ENCODE results near the gene TBC1D2B. TPM values are rescaled to one million over a fixed set of nuclear protein-coding genes. Genes with fewer than 3 reads are reported as not detected.
"Not testable (repeated sequence)": the region's sequence is repeated elsewhere in the genome, so short reads cannot be mapped to it uniquely, and the experiment has no call there.

The TBC1D2B gene
- polyA plus RNA-seq, 3 donors = 25.9 to 30.5 (median 28.0) TPM

DNA sequence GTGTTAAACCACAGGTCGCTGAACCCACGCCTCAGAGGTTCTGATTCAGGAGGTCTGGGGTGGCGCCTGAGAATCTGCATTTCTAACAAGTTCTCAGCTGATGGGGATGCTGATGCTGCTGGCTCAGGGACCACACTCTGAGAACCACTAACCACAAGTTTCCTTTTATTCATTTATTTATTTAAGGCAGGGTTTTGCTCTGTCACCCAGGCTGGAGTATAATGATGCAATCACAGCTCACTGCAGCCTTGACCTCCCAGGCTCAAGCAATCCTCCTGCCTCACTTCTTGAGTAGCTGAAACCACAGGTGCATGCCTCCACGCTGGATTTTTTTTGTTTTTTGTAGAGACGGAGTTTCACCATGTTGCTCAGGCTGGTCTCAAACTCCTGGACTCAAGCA lies 123.6 kb downstream of the TBC1D2B start:
- DNase-seq = not testable (repeated sequence)

DNA sequence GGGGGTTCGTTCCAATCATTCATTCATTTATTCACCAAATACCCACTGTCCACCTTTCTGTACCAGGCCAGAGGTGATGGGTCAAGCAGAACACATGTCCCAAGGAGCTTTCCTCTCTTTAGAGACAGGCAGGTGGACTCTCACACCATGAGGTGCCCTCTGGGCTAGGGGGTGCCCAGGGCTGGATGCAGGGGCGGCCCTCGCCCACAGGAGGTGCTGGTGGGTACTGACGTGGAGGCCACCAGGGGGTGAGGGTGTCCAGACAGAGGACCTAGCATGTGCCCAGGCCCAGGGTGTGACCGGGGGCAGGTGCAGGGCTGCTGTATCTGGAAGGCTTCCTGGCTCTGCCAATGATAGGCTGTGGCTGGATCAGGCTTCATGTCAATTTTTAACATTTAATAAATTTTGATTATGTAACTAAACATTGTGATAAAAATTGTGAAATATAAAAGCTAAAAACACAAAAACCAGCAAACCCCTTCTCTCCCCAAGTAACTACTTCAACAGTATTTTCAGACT lies 124.5 kb downstream of the TBC1D2B start:
- not testable (repeated sequence) for DNase-seq

DNA sequence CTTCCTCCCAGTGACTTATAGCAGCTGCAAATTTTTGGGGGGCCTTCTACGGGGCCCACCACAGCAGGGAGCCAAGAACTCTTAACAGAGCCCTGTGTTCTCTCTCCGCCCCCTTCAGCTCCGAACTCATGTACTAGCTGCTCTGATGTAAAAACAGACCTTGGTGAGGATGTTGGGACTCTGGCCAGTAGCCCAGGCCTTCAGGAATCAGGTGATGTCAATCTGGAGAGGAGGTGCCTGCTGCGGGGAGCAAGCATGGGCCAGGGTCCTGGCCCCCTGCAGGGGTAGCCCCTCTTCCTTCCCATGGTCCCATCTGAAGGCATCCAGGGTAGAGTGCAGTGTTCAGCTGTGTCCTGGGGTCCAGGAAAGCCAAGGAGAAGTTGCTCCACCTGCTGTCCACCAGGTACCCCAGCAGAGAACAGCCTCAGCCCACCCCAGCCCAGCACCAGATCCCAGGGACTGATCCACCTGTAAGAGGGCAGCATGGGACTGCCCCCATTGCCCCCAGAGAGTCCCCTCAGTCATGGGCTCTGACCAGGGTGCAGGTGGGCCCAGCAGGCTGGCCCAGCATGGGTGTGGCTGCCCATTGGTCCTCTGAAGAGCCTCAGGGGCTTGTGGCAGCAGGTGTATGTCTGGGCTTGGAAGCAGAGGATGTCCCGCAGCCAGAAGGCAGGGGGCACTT lies 126.3 kb downstream of the TBC1D2B start:
- not testable (repeated sequence) for DNase-seq

DNA sequence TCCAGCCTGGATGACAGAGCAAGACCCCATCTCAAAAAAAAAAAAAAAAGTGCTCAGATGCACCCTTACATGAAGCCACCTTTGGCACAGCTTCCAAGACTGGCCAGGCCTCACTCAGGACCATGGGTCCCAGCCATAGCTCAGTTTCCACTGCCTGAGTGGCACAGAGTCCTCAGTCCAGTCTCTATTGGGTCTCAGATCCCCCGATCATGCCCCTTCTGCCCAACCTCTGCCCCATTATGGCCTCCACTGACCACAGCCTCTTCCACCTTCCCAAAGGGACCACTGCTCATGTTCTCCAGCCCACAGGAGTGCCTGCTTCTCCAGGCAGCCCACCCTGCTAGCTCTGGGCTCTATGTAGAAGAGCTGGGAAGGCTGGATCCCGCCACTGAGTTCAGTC lies 127.0 kb downstream of the TBC1D2B start:
- DNase-seq = not testable (repeated sequence)

DNA sequence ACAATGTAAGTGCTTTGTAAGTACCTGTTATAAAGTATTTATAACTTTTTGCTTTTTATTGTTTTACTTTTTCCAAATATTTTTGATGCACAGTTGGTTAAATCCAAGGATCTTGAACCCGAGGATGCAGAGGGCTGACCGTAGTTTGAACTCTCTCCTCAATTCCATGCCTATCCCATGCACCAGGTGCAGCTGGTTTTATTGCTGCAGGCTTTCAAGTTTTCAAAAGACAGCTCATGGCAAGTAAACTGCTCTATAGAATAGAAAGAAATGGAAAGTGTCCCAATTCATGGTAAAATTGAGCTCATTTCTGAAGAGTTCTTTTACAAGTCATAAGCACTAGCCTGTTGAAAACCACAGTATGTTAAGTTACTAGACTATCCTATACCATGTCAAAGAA lies 131.9 kb downstream of the TBC1D2B start:
- DNase-seq = no peak

Other genes starting within 250 kb of the TBC1D2B start
- gene SH2D7, start 14.8 kb upstream of the TBC1D2B start, polyA plus RNA-seq (ENCODE audit: insufficient read length in 3 of 3) = 1 to 10 TPM in 1 of 3 donors, under 1 TPM in 2; 0.83 to 1.2 (median 0.93) TPM
- 10 to 100 TPM; 32.3 to 41.1 (median 40.1) TPM for gene CIB2, start 53.7 kb upstream of the TBC1D2B start, polyA plus RNA-seq (ENCODE audit: insufficient read length in 3 of 3)
- 10 to 100 TPM; 47.6 to 58.1 (median 48.1) TPM for gene IDH3A, start 71.7 kb upstream of the TBC1D2B start, polyA plus RNA-seq (ENCODE audit: insufficient read length in 3 of 3)
- 1 to 10 TPM in 2 of 3 donors, under 1 TPM in 1; 0.54 to 2.1 (median 1.3) TPM for gene ACSBG1, start 156.9 kb upstream of the TBC1D2B start, polyA plus RNA-seq (ENCODE audit: insufficient read length in 3 of 3)
- 10 to 100 TPM; 22.4 to 32.2 (median 29.4) TPM for gene DNAJA4, start 186.9 kb upstream of the TBC1D2B start, polyA plus RNA-seq (ENCODE audit: insufficient read length in 3 of 3)
- gene SKIC8, start 221.9 kb upstream of the TBC1D2B start, polyA plus RNA-seq (ENCODE audit: insufficient read length in 3 of 3) = 100 to 1,000 TPM; 101 to 112 (median 103) TPM

Measured in renal pelvis (tissue), 4 donors.